ENCODE results near the gene CES2. TPM values are rescaled to one million over a fixed set of nuclear protein-coding genes. Genes with fewer than 3 reads are reported as not detected.
A peak's percentile ranks its signal among the peaks of the same experiment; 100 is the strongest.

CES2 gene
- total and polyA plus RNA-seq, 9 of the 15 experiments (the other 6 are each of a cell fraction or from before 2014, with no cell fraction given): 2.2 to 37.9 (median 24.4) TPM

GRCh38 chr16:66984892-66985311 is 49.6 kb downstream of the CES2 start:
- intact Hi-C loops (cut with micrococcal nuclease): no loop called here
- ATAC-seq: no peak
- DNase-seq (ENCODE audit: extremely low read depth in 1 of 4, low spot score in 3 of 4): no peak
- no peaks in the 10 kb centered on the region for H3K27me3 ChIP-seq (ENCODE audit: control insufficient read depth in 2 of 2, insufficient read depth in 2 of 2, low read length in 2 of 2)
- H3K4me2 ChIP-seq (ENCODE audit: insufficient read depth, low read length): no peak overlapping the region
- no peak overlapping the region for H3K27ac ChIP-seq (ENCODE audit: extremely low read depth, low read depth, low read length)
- H3K79me2 ChIP-seq (ENCODE audit: control insufficient read depth, insufficient read depth, low read length): no peaks in the 10 kb centered on the region
- no peaks in the 10 kb centered on the region for H3K36me3 ChIP-seq (ENCODE audit: control insufficient read depth, insufficient read depth, low read length)
- no TSS peak for BruUV-seq (replicated peaks)
- no peak overlapping the region for H2AFZ ChIP-seq (ENCODE audit: low read depth, low read length)
- no peaks in the 10 kb centered on the region for H3K9me3 ChIP-seq (replicated peaks; ENCODE audit: control insufficient read depth, insufficient read depth, low read depth, low read length)
- no peak for TF ChIP-seq MLLT1 (IDR thresholded peaks at IDR 0.05)
- TF ChIP-seq FOXJ3 (CRISPR knock-in tag; IDR thresholded peaks at IDR 0.05): no peak
- no peaks in the 10 kb centered on the region for H4K20me1 ChIP-seq (replicated peaks; ENCODE audit: control insufficient read depth, insufficient read depth, low read length)
- 0 out of 4 replicates have a peak overlapping the region, but pooled peaks of 1 of the 2 experiments have one; percentile 48 for H3K9ac ChIP-seq (ENCODE audit: insufficient read depth in 1 of 2, low read depth in 2 of 2, low read length in 2 of 2)
- no peak overlapping the region for H3K4me3 ChIP-seq
- in situ Hi-C loops (cut with MboI): no loop called here
- ChIA-PET CTCF (ENCODE audit: low intra/inter-chr PET ratio) (no interaction called here), POLR2A (interaction anchor here (0.6 to 1.2 kb wide), 3 partner anchors 10 to 478 kb away, joined by 3 to 4 read pairs (median 3); partner anchors contain the start of gene CES3)
- WGBS (ENCODE audit: insufficient coverage, low coverage, missing lambda C conversion rate): 12% methylated on average over 4 of the region's 4 CpGs
- no peak for FAIRE-seq
- no peaks in the 10 kb centered on the region for H3K9me1 ChIP-seq (ENCODE audit: control insufficient read depth, insufficient read depth, low read length)
- H3K4me1 ChIP-seq (replicated peaks in 1 of 2; ENCODE audit: control insufficient read depth in 2 of 2, insufficient read depth in 2 of 2, low read length in 2 of 2): no peaks in the 10 kb centered on the region

GRCh38 chr16:66986559-66986958 is 51.2 kb downstream of the CES2 start:
- H3K9me3 ChIP-seq (replicated peaks; ENCODE audit: control insufficient read depth, insufficient read depth, low read depth, low read length): no peaks in the 10 kb centered on the region
- H3K9ac ChIP-seq (ENCODE audit: insufficient read depth in 1 of 2, low read depth in 2 of 2, low read length in 2 of 2): no peak overlapping the region
- H3K4me2 ChIP-seq (ENCODE audit: insufficient read depth, low read length): no peak overlapping the region
- in situ Hi-C loops (cut with MboI): no loop called here
- no peak overlapping the region for H2AFZ ChIP-seq (ENCODE audit: low read depth, low read length)
- no TSS peak for BruUV-seq (replicated peaks)
- TF ChIP-seq CREBBP (IDR thresholded peaks at IDR 0.05; ENCODE audit: low read depth, low read length) (no peak), ZNF121 (CRISPR knock-in tag; conservative IDR thresholded peaks at IDR 0.05) (peak; percentile 80)
- H3K27ac ChIP-seq (ENCODE audit: extremely low read depth, low read depth, low read length): no peak overlapping the region
- ChIA-PET POLR2A (no interaction called here), CTCF (ENCODE audit: low intra/inter-chr PET ratio) (no interaction called here)
- H3K79me2 ChIP-seq (ENCODE audit: control insufficient read depth, insufficient read depth, low read length): no peaks in the 10 kb centered on the region
- H3K4me1 ChIP-seq (replicated peaks in 1 of 2; ENCODE audit: control insufficient read depth in 2 of 2, insufficient read depth in 2 of 2, low read length in 2 of 2): no peaks in the 10 kb centered on the region
- H4K20me1 ChIP-seq (replicated peaks; ENCODE audit: control insufficient read depth, insufficient read depth, low read length): no peaks in the 10 kb centered on the region
- ATAC-seq (no peak), DNase-seq (ENCODE audit: extremely low read depth in 1 of 4, low spot score in 3 of 4) (no peak), FAIRE-seq (no peak)
- H3K9me1 ChIP-seq (ENCODE audit: control insufficient read depth, insufficient read depth, low read length): no peaks in the 10 kb centered on the region
- no peak overlapping the region for H3K4me3 ChIP-seq
- no peaks in the 10 kb centered on the region for H3K27me3 ChIP-seq (ENCODE audit: control insufficient read depth in 2 of 2, insufficient read depth in 2 of 2, low read length in 2 of 2)
- intact Hi-C loops (cut with micrococcal nuclease): no loop called here
- no peaks in the 10 kb centered on the region for H3K36me3 ChIP-seq (ENCODE audit: control insufficient read depth, insufficient read depth, low read length)
- WGBS (ENCODE audit: insufficient coverage, low coverage, missing lambda C conversion rate): 71% methylated on average over 6 of the region's 6 CpGs
